Loucy (cell line): ENCODE results near the gene FLT4.

Experiments
- EZH2phosphoT487 ChIP-seq: fragments of 200-600 bp; IDR thresholded peaks from 2 replicates; pipeline ENCODE4 v1.6.1; 2018; ENCODE audit warnings: antibody characterized with exemption, mild to moderate bottlenecking, moderate library complexity, borderline replicate concordance
- TF ChIP-seq, protein P1 (sequence below): fragments of 200-600 bp; sonication (generic); conservative IDR thresholded peaks from 2 replicates; pipeline ENCODE4 v1.5.1; 2014; ENCODE audit warnings: mild to moderate bottlenecking, antibody characterized with exemption, low read length

DNA sequence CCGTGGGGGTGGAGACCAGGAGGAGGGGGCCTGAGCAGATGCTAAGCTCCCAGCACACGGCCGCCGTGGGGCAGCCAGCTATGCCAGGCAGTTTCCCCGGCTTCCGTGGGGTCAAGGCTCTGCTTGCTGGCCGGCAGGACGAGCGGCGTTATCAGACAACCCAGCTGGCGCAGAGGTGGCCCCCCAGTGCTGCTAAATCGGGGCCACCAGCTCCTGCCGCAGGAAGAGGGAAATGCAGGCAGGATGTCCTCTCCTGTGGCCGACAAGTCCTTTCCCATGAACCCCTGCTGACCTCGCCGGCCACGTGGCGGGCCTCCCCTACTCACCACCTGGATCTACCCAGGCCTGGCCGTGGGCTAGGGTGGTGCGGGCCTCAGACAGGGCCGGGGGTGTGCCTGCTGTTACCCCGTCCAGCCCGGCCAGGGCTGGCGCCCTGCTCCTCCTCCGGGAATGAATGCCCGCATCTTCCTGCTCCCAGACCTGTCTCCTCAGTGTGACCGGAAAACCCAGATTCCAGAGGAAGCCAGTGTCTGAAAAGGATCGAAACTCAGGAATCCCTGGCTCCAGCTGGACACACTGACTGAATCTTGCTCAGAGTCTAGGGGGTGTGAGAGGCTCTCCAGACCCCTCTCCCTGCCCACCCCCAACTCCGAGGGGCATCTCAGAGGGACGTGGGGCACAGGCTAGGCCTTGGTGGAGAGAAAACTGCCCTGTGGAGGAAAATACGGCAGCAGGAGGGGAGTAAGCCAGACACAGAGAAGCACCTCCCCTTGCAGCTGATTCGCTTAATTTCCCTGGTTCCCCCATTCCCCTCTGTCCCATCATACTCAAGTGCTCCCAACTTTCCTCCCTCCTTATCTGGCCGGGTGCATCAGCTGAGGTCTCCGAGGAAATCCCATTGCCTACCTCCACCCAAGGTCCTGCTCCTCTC lies 3.9 kb downstream of the FLT4 start:
- TF ChIP-seq, protein P1, sequence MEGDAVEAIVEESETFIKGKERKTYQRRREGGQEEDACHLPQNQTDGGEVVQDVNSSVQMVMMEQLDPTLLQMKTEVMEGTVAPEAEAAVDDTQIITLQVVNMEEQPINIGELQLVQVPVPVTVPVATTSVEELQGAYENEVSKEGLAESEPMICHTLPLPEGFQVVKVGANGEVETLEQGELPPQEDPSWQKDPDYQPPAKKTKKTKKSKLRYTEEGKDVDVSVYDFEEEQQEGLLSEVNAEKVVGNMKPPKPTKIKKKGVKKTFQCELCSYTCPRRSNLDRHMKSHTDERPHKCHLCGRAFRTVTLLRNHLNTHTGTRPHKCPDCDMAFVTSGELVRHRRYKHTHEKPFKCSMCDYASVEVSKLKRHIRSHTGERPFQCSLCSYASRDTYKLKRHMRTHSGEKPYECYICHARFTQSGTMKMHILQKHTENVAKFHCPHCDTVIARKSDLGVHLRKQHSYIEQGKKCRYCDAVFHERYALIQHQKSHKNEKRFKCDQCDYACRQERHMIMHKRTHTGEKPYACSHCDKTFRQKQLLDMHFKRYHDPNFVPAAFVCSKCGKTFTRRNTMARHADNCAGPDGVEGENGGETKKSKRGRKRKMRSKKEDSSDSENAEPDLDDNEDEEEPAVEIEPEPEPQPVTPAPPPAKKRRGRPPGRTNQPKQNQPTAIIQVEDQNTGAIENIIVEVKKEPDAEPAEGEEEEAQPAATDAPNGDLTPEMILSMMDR = no peak
- TF ChIP-seq EZH2phosphoT487 = no peak
